PC-3 (cell line): Measurements from ENCODE around the gene ROPN1L. TPM values are rescaled to one million over a fixed set of nuclear protein-coding genes. Genes with fewer than 3 reads are reported as not detected.
A peak's percentile ranks its signal among the peaks of the same experiment; 100 is the strongest.

Experiments
- ATAC-seq: fragments of 200-7000 bp; cut with Tn5 transposase; 2 replicates; pipeline ENCODE4 v1.9.1; 2020; ENCODE audit warnings: mild to moderate bottlenecking, moderate library complexity
- BruUV-seq: library from RNA; stranded (reverse); fragments of 400-500 nt; replicated peaks from 2 replicates; lab custom pipeline; 2021; lab: Mats Ljungman, UMichigan
- CTCF ChIA-PET: fragments of 300-600 bp; sonication (Branson Sonifier 250); formaldehyde crosslinking; loops from one replicate; lab custom pipeline; 2022; ENCODE audit warnings: antibody characterized with exemption; lab: Charles Lee
- POLR2A ChIA-PET: fragments of 300-600 bp; sonication (Branson Sonifier 250); formaldehyde crosslinking; loops from one replicate; lab custom pipeline; 2022; ENCODE audit warnings: antibody characterized with exemption; ENCODE audit not compliant: unreplicated experiment; lab: Charles Lee
- DNase-seq: peaks from one replicate; pipeline ENCODE4 v3.0.0-alpha.2; 2015
- H2AFZ ChIP-seq: fragments of 300-600 bp; sonication (generic); 2 replicates; pipeline ENCODE4 v1.6.0; 2016; ENCODE audit warnings: antibody characterized with exemption, low read length
- H3F3A ChIP-seq: fragments of 300-600 bp; sonication (generic); one replicate; pipeline ENCODE4 v1.6.0; 2017; ENCODE audit warnings: antibody characterized with exemption, low read length, control low read depth, mild to moderate bottlenecking; ENCODE audit not compliant: unreplicated experiment
- H3K27ac ChIP-seq: fragments of 300-600 bp; sonication (generic); 2 replicates; pipeline ENCODE4 v1.5.1; 2016; ENCODE audit warnings: mild to moderate bottlenecking, low read length
- H3K27me3 ChIP-seq: fragments of 300-600 bp; sonication (generic); 2 replicates; pipeline ENCODE4 v1.6.1; 2016; ENCODE audit warnings: low read length, mixed read lengths
- H3K36me3 ChIP-seq: fragments of 300-600 bp; sonication (generic); 2 replicates; pipeline ENCODE4 v1.6.1; 2016; ENCODE audit warnings: low read depth, mixed run types, low read length, mixed read lengths
- H3K4me1 ChIP-seq: fragments of 300-600 bp; sonication (generic); 2 replicates; pipeline ENCODE4 v1.5.1; 2016; ENCODE audit warnings: low read length; ENCODE audit not compliant: insufficient read depth
- H3K4me2 ChIP-seq: fragments of 300-600 bp; sonication (generic); 2 replicates; pipeline ENCODE4 v1.6.0; 2016; ENCODE audit warnings: low read length
- H3K4me3 ChIP-seq: fragments of 300-600 bp; sonication (generic); 2 replicates; pipeline ENCODE4 v1.5.1; 2016; ENCODE audit warnings: mild to moderate bottlenecking, low read length, mixed read lengths
- H3K79me2 ChIP-seq: fragments of 300-600 bp; sonication (generic); 2 replicates; pipeline ENCODE4 v1.6.1; 2017; ENCODE audit warnings: low read length, mixed read lengths
- H3K9ac ChIP-seq: fragments of 300-600 bp; sonication (generic); 2 replicates; pipeline ENCODE4 v1.6.0; 2016; ENCODE audit warnings: mild to moderate bottlenecking, low read length
- H3K9me2 ChIP-seq: fragments of 300-600 bp; sonication (generic); replicated peaks from 2 replicates; pipeline ENCODE4 v1.6.1; 2016; ENCODE audit warnings: mixed run types, low read length, mixed read lengths
- H3K9me3 ChIP-seq: fragments of 300-600 bp; sonication (generic); 2 replicates; pipeline ENCODE4 v1.6.1; 2016; ENCODE audit warnings: low read length, mixed read lengths
- H4K20me1 ChIP-seq: fragments of 300-600 bp; sonication (generic); 2 replicates; pipeline ENCODE4 v1.6.1; 2016; ENCODE audit warnings: low read length, mixed read lengths
- CTCF ChIP-seq: fragments of 300-600 bp; sonication (generic); conservative IDR thresholded peaks from 2 replicates; pipeline ENCODE4 v1.5.1; 2017; ENCODE audit warnings: antibody characterized with exemption, low read depth, mild to moderate bottlenecking, low read length
- EZH2 ChIP-seq: fragments of 300-600 bp; sonication (generic); IDR thresholded peaks from one replicate; pipeline ENCODE4 v1.6.1; 2017; ENCODE audit warnings: antibody characterized with exemption, mild to moderate bottlenecking, low read length; ENCODE audit not compliant: unreplicated experiment
- EZH2phosphoT487 ChIP-seq: fragments of 300-600 bp; sonication (generic); IDR thresholded peaks from 2 replicates; pipeline ENCODE4 v1.6.1; 2018; ENCODE audit warnings: mild to moderate bottlenecking, antibody characterized with exemption, low read length, borderline replicate concordance
- intact Hi-C: fragments of 100-400 bp; cut with micrococcal nuclease; formaldehyde crosslinking; loops from 2 replicates; pipeline ENCODE4 v1.9.0; 2023
- total RNA-seq: library from RNA; depleted of rRNA; stranded (reverse); fragments of >200 nt; gene quantifications from 2 replicates; pipeline ENCODE4 v1.2.3, GENCODE V29; 2014

The ROPN1L gene
- total RNA-seq, 1 experiment from 2014 or later = 0.95 TPM

GRCh38 chr5:10454591-10455276, 13.1 kb downstream of the ROPN1L start:
- Histone ChIP-seq H2AFZ (peak overlapping the region; percentile 36), H3K36me3 (no peaks in the 10 kb centered on the region), H3K27me3 (no peaks in the 10 kb centered on the region), H3K9me2 (no peaks in the 10 kb centered on the region), H4K20me1 (no peaks in the 10 kb centered on the region), H3K79me2 (no peaks in the 10 kb centered on the region), H3K27ac (peak overlapping the region; percentile 74), H3K9me3 (no peaks in the 10 kb centered on the region), H3K4me1 (peaks cover 53% of the 10 kb centered on the region), H3K4me3 (peak overlapping the region; percentile 42), H3F3A (peaks cover 5% of the 10 kb centered on the region), H3K9ac (peak overlapping the region; percentile 20; the same call in 1 of the 2 replicates), H3K4me2 (peak overlapping the region; percentile 74)
- intact Hi-C loops = loop anchor here (5.0 to 10.0 kb wide), 3 partner anchors 218 to 1030 kb away; no protein-coding TSS in a partner anchor
- ChIA-PET CTCF (interaction anchor here (2.0 kb wide), 1 partner anchor 173 kb away, joined by 8 read pairs; no protein-coding TSS in a partner anchor), POLR2A (interaction anchor here (0.7 kb wide), 1 partner anchor 15 kb away, joined by 10 read pairs; no protein-coding TSS in a partner anchor)
- TF ChIP-seq EZH2phosphoT487 = no peak
- no peak for TF ChIP-seq EZH2
- no peak for TF ChIP-seq CTCF
- no TSS peak for BruUV-seq
- DNase-seq = peak; percentile 94
- peak; percentile 43 for ATAC-seq

GRCh38 chr5:10455277-10455670, 13.6 kb downstream of the ROPN1L start:
- DNase-seq = no peak
- H3K9ac ChIP-seq = no peak overlapping the region
- intact Hi-C loops = loop anchor here (10.0 kb wide), 1 partner anchor 1030 kb away; no protein-coding TSS in a partner anchor
- H3K27ac ChIP-seq = peak overlapping the region; percentile 74
- H3K4me1 ChIP-seq = peaks cover 55% of the 10 kb centered on the region
- no peak overlapping the region for H2AFZ ChIP-seq
- no peaks in the 10 kb centered on the region for H3K9me2 ChIP-seq
- ChIA-PET POLR2A (interaction anchor here (0.7 kb wide), 2 partner anchors 14 to 102 kb away, joined by 4 to 10 read pairs; partner anchors contain the start of gene MARCHF6), CTCF (interaction anchor here (2.0 kb wide), 1 partner anchor 172 kb away, joined by 8 read pairs; no protein-coding TSS in a partner anchor)
- ATAC-seq = no peak
- no peak overlapping the region; the same call in 1 of the 2 replicates for H3K4me3 ChIP-seq
- no peaks in the 10 kb centered on the region for H3K27me3 ChIP-seq
- H3K79me2 ChIP-seq = no peaks in the 10 kb centered on the region
- no peaks in the 10 kb centered on the region for H4K20me1 ChIP-seq
- H3K36me3 ChIP-seq = no peaks in the 10 kb centered on the region
- TF ChIP-seq EZH2 = no peak
- no peak for TF ChIP-seq CTCF
- TF ChIP-seq EZH2phosphoT487 = no peak
- H3K4me2 ChIP-seq = peak overlapping the region; percentile 74
- BruUV-seq = no TSS peak
- peaks cover 5% of the 10 kb centered on the region for H3F3A ChIP-seq
- H3K9me3 ChIP-seq = no peaks in the 10 kb centered on the region
